Skin of body (tissue), 2 donors: Measurements from ENCODE around the gene MS4A10. TPM values are rescaled to one million over a fixed set of nuclear protein-coding genes. Genes with fewer than 3 reads are reported as not detected.

ENCODE experiments used
- DNase-seq: peaks from one replicate; lab custom pipeline; 2025; lab: John Stamatoyannopoulos, UW
- total RNA-seq: library from RNA; depleted of rRNA; stranded (reverse); fragments of >200 nt; gene quantifications from one replicate; pipeline ENCODE4 v1.2.3, GENCODE V29; 2014

MS4A10 gene
- total RNA-seq, 1 donor from 2014 or later, result not detected

- no peak for DNase-seq
Observed at GRCh38 chr11:60765355-60765754, 19.8 kb upstream of the MS4A10 start.

GRCh38 chr11:60766547-60766946 lies 18.6 kb upstream of the MS4A10 start:
- no peak for DNase-seq

- no peak for DNase-seq
Observed at GRCh38 chr11:60767388-60767811, 17.7 kb upstream of the MS4A10 start.

- no peak for DNase-seq
Observed at GRCh38 chr11:60768202-60768601, 16.9 kb upstream of the MS4A10 start.

- DNase-seq, result no peak
Observed at GRCh38 chr11:60769273-60769672, 15.9 kb upstream of the MS4A10 start.

GRCh38 chr11:60769811-60770210 lies 15.3 kb upstream of the MS4A10 start:
- DNase-seq, result no peak

GRCh38 chr11:60771146-60771545 lies 14.0 kb upstream of the MS4A10 start:
- no peak for DNase-seq

GRCh38 chr11:60771879-60772525 lies 13.1 kb upstream of the MS4A10 start:
- no peak for DNase-seq

- no peak for DNase-seq
Observed at GRCh38 chr11:60772666-60773065, 12.5 kb upstream of the MS4A10 start.

- DNase-seq, result no peak
Observed at GRCh38 chr11:60774726-60775125, 10.4 kb upstream of the MS4A10 start.

GRCh38 chr11:60775420-60775961 lies 9.6 kb upstream of the MS4A10 start:
- peak; percentile 87 for DNase-seq

GRCh38 chr11:60776167-60776566 lies 9.0 kb upstream of the MS4A10 start:
- DNase-seq, result no peak

GRCh38 chr11:60777106-60777505 lies 8.0 kb upstream of the MS4A10 start:
- no peak for DNase-seq

GRCh38 chr11:60777572-60777971 lies 7.6 kb upstream of the MS4A10 start:
- peak; percentile 35 for DNase-seq

- no peak for DNase-seq
Observed at GRCh38 chr11:60780065-60780464, 5.1 kb upstream of the MS4A10 start.

- DNase-seq, result no peak
Observed at GRCh38 chr11:60780774-60781173, 4.4 kb upstream of the MS4A10 start.

- no peak for DNase-seq
Observed at GRCh38 chr11:60781286-60781980, 3.7 kb upstream of the MS4A10 start.

- no peak for DNase-seq
Observed at GRCh38 chr11:60781981-60782316, 3.2 kb upstream of the MS4A10 start.

GRCh38 chr11:60782393-60783140 lies 2.6 kb upstream of the MS4A10 start:
- DNase-seq, result no peak

- no peak for DNase-seq
Observed at GRCh38 chr11:60783141-60783484, 2.0 kb upstream of the MS4A10 start.

- no peak for DNase-seq
Observed at GRCh38 chr11:60783911-60784310, 1.2 kb upstream of the MS4A10 start.

GRCh38 chr11:60785806-60786361 lies 751 bp downstream of the MS4A10 start:
- no peak for DNase-seq
